CD4-positive, CD25-positive, alpha-beta regulatory T cell (primary cell): ENCODE data around the gene ESR1. TPM values are rescaled to one million over a fixed set of nuclear protein-coding genes. Genes with fewer than 3 reads are reported as not detected.

Experiments used
- ATAC-seq, 2 donors: fragments of 150-1000 bp; cut with Tn5 transposase; one replicate each; pipeline ENCODE4 v1.10.0; 2021; ENCODE audit warnings: low read depth in 2 of 2, moderate number of reproducible peaks in 2 of 2, moderate library complexity in 1 of 2
- DNase-seq, 3 donors: peaks; one replicate each; pipeline versions ENCODE4 v3.0.0 to v3.0.0-alpha.2; 2012 to 2022; ENCODE audit warnings: mixed read lengths in 1 of 3
- H3K27ac ChIP-seq: one replicate; pipeline ENCODE4 v1.7.0; 2013; ENCODE audit warnings: mild to moderate bottlenecking, low read length; ENCODE audit not compliant: insufficient read depth, poor library complexity, severe bottlenecking
- H3K27me3 ChIP-seq: one replicate; pipeline ENCODE4 v1.7.0; 2013; ENCODE audit warnings: low read length; ENCODE audit not compliant: control insufficient read depth, insufficient read depth
- H3K36me3 ChIP-seq: one replicate; pipeline ENCODE4 v1.7.0; 2013; ENCODE audit warnings: mild to moderate bottlenecking, low read length, moderate library complexity; ENCODE audit not compliant: control insufficient read depth, insufficient read depth
- H3K4me1 ChIP-seq: 2 replicates; pipeline ENCODE4 v1.7.0; 2013; ENCODE audit warnings: mild to moderate bottlenecking, low read length; ENCODE audit not compliant: insufficient read depth, control insufficient read depth, poor library complexity, severe bottlenecking
- H3K4me3 ChIP-seq: one replicate; pipeline ENCODE4 v1.7.0; 2013; ENCODE audit warnings: low read depth, mild to moderate bottlenecking, low read length, moderate library complexity
- H3K9me3 ChIP-seq, 2 experiments: 1 replicate in 1 of 2; 2 replicates in 1 of 2; pipeline ENCODE4 v1.7.0; 2013; ENCODE audit warnings: low read length in 2 of 2, mild to moderate bottlenecking in 1 of 2, moderate library complexity in 1 of 2; ENCODE audit not compliant: control insufficient read depth in 2 of 2
- H3K27ac Mint-ChIP-seq, 3 donors: one replicate each; pipeline ENCODE4 v1.8.0; 2020 to 2022; ENCODE audit warnings: mild to moderate bottlenecking in 3 of 3, mixed read lengths in 3 of 3, moderate library complexity in 2 of 3
- H3K27me3 Mint-ChIP-seq: one replicate; pipeline ENCODE4 v1.8.0; 2022; ENCODE audit warnings: mild to moderate bottlenecking, mixed read lengths
- H3K36me3 Mint-ChIP-seq: one replicate; pipeline ENCODE4 v1.8.0; 2020; ENCODE audit warnings: mixed read lengths
- H3K4me1 Mint-ChIP-seq, 4 donors: one replicate each; pipeline ENCODE4 v1.8.0; 2020 to 2022; ENCODE audit warnings: mixed read lengths in 4 of 4, mild to moderate bottlenecking in 1 of 4
- H3K4me3 Mint-ChIP-seq, 4 donors: one replicate each; pipeline ENCODE4 v1.8.0; 2020 to 2022; ENCODE audit warnings: mild to moderate bottlenecking in 4 of 4, mixed read lengths in 4 of 4, moderate library complexity in 3 of 4
- H3K9me3 Mint-ChIP-seq, 7 donors: one replicate each; pipeline ENCODE4 v1.8.0; 2020 to 2022; ENCODE audit warnings: mixed read lengths in 7 of 7, mild to moderate bottlenecking in 3 of 7, moderate library complexity in 2 of 7
- polyA plus RNA-seq, 4 donors: library from polyadenylated mRNA; unstranded; fragments of 300-500 nt; fragmentation: Illumina TruSeq; gene quantifications; one replicate each; pipeline ENCODE4 v1.2.3, GENCODE V29; 2021
- total RNA-seq: library from RNA; stranded (reverse); gene quantifications from one replicate; pipeline ENCODE4 v1.2.3, GENCODE V29; 2022

The ESR1 gene
- total and polyA plus RNA-seq, 5 donors from 2014 or later: 0.18 to 4.7 (median 0.68) TPM

DNA sequence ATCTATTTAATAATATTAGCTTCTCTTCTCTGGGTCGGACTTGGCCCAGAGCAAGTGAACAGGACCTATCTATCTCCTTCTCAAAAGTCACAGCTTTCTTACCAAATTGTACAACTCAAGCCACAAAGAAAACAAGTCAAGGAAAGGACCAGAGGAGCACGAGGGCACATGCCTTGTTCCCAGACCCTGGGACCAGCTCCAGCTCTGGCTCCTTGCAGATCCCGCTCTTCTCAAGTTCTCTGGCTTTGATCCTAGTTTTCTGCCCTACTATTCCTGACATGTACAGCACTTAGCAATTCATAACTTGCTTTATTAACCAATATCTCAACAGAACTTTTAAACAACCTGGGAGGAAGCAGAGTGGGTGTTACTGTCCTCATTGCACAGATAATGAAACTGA is 185.9 kb downstream of the ESR1 start:
- no peaks in the 10 kb centered on the region for H3K4me1 Mint-ChIP-seq
- no peaks in the 10 kb centered on the region for H3K27me3 Mint-ChIP-seq
- H3K4me3 Mint-ChIP-seq: no peak overlapping the region
- H3K27ac ChIP-seq: no peak overlapping the region
- H3K27ac Mint-ChIP-seq: no peak overlapping the region
- H3K27me3 ChIP-seq: no peaks in the 10 kb centered on the region
- no peak for ATAC-seq
- no peak for DNase-seq
- H3K36me3 ChIP-seq: no peaks in the 10 kb centered on the region
- peaks cover 0 to 6% (median 0%) of the 10 kb centered on the region in 7 donors for H3K9me3 Mint-ChIP-seq
- no peak overlapping the region for H3K4me3 ChIP-seq
- no peaks in the 10 kb centered on the region for H3K4me1 ChIP-seq
- no peaks in the 10 kb centered on the region for H3K9me3 ChIP-seq
- H3K36me3 Mint-ChIP-seq: peaks cover 3% of the 10 kb centered on the region

DNA sequence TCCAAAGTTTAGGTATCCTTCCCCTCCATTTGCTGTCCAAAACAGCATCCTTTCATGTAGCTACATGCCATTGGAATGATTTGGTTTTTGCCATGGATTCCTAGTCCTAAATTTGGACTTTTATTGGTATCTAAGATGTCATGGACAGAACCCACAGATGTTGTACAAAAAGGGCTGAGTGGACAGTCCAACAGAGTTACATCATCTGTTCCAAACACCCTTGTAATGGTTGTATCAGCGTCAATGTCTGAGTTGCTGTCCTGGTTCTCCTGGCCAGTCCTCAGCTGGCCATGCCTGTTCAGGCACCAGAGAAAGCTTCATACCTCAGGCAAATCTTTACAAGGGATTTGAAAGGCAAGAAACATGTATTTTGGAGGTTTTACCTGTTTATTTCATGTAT is 191.3 kb downstream of the ESR1 start:
- Mint-ChIP-seq H3K9me3 (peaks cover 0 to 1% (median 0%) of the 10 kb centered on the region in 7 donors), H3K4me1 (no peaks in the 10 kb centered on the region), H3K27ac (no peak overlapping the region), H3K4me3 (no peak overlapping the region), H3K27me3 (no peaks in the 10 kb centered on the region), H3K36me3 (no peaks in the 10 kb centered on the region)
- Histone ChIP-seq H3K9me3 (no peaks in the 10 kb centered on the region), H3K4me3 (no peak overlapping the region), H3K27me3 (no peaks in the 10 kb centered on the region), H3K4me1 (no peaks in the 10 kb centered on the region), H3K27ac (no peak overlapping the region), H3K36me3 (no peaks in the 10 kb centered on the region)
- no peak for DNase-seq
- ATAC-seq: no peak

DNA sequence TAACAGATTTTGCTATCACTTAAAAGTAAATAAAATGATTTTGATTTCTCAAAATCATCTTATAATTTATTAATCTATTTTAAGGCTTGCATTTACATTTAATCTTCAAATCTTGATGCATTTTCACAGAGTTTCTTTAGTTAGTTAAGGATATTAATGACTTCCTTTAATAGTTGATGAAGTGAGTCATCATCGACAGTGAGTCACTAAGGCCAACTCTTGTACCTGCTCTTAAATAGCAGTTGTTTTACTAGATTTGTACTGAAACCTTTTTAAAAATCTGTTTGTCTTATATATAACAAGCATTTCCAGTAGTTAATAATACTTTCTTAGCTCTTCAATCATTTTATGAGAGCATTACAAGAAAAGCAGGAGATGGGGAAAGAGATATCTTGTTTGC is 191.7 kb downstream of the ESR1 start:
- Histone ChIP-seq H3K27me3 (no peaks in the 10 kb centered on the region), H3K36me3 (no peaks in the 10 kb centered on the region), H3K4me3 (no peak overlapping the region), H3K27ac (no peak overlapping the region), H3K9me3 (no peaks in the 10 kb centered on the region), H3K4me1 (no peaks in the 10 kb centered on the region)
- peaks cover 0 to 2% (median 0%) of the 10 kb centered on the region in 7 donors for H3K9me3 Mint-ChIP-seq
- DNase-seq (no peak), ATAC-seq (no peak)
- no peaks in the 10 kb centered on the region for H3K36me3 Mint-ChIP-seq
- H3K27ac Mint-ChIP-seq: no peak overlapping the region
- H3K4me1 Mint-ChIP-seq: no peaks in the 10 kb centered on the region
- no peaks in the 10 kb centered on the region for H3K27me3 Mint-ChIP-seq
- H3K4me3 Mint-ChIP-seq: no peak overlapping the region

DNA sequence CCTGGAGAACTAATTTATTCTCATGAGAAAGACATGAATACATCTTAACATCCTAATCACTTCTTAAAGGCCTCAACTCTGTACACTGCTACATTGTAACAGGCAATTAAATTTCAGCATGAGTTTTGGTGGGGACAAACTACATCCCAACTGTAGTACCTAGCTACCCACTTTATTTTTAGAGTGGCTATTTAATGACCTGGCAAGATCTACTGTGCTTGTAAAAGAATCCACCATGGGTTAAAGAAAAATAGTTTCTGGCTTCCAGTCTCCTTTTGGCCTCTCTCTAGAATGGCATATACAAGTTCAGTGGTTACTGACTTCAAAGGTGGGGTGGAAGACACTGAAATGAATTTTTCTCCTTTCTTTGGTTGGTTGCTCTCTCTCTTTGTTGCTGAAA is 193.9 kb downstream of the ESR1 start:
- Histone ChIP-seq H3K27ac (no peak overlapping the region), H3K27me3 (no peaks in the 10 kb centered on the region), H3K36me3 (no peaks in the 10 kb centered on the region), H3K4me3 (no peak overlapping the region), H3K9me3 (no peaks in the 10 kb centered on the region), H3K4me1 (no peaks in the 10 kb centered on the region)
- Mint-ChIP-seq H3K27me3 (no peaks in the 10 kb centered on the region), H3K27ac (no peak overlapping the region), H3K4me1 (no peaks in the 10 kb centered on the region), H3K4me3 (no peak overlapping the region), H3K36me3 (no peaks in the 10 kb centered on the region), H3K9me3 (peaks cover 0 to 2% (median 0%) of the 10 kb centered on the region in 7 donors)
- no peak for ATAC-seq
- no peak for DNase-seq

DNA sequence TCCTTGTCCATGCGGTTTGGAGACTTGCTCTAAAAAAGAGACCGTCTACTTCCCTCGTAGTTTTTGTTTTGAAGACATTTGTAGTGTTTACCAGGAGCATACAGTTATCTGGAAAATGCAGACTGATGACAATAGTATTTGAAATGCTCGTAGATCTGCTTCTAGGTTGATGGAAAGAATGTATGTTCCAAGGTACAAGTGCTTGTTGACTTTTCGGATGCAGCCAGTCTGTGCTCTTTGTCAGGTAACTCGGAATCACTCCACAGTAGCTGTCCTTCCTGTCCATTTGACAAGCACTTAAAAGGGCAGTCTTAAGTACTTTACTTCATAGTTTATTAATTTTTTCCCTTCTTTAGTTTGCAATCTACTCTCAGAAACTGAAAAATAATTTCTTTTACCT is 194.8 kb downstream of the ESR1 start:
- no peak overlapping the region for H3K27ac ChIP-seq
- ATAC-seq (no peak), DNase-seq (no peak)
- no peaks in the 10 kb centered on the region for H3K4me1 ChIP-seq
- no peaks in the 10 kb centered on the region for H3K27me3 ChIP-seq
- Mint-ChIP-seq H3K27me3 (no peaks in the 10 kb centered on the region), H3K4me3 (no peak overlapping the region), H3K27ac (no peak overlapping the region), H3K36me3 (no peaks in the 10 kb centered on the region), H3K4me1 (no peaks in the 10 kb centered on the region), H3K9me3 (peaks cover 0 to 2% (median 0%) of the 10 kb centered on the region in 7 donors)
- no peaks in the 10 kb centered on the region for H3K36me3 ChIP-seq
- H3K4me3 ChIP-seq: no peak overlapping the region
- H3K9me3 ChIP-seq: no peaks in the 10 kb centered on the region

DNA sequence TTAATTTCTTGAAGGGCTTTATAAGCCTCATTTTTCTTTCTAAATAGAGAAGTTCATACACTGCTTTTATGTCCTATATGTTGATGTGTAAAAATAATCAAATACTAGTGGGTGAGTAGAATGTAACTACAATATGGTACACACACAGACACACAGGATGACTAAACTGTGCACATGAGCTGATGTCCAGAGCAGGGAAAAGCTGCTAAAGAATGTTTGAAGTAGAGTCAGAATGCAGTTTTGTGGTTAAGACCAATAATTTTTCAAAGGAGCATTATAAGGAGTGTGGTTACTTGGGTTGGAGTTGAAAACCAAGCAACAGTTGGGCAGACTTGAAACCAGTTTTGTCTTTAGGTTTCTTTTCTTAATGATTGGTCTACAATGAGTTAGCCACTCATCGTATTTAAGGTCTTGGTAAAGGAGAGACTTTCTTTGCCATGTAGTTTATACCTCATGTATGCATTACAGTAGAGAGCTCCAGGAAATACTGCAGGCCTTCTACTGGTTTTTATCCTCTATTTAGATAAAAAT is 196.6 kb downstream of the ESR1 start:
- H3K27me3 ChIP-seq: no peaks in the 10 kb centered on the region
- Mint-ChIP-seq H3K4me3 (no peak overlapping the region), H3K27me3 (no peaks in the 10 kb centered on the region), H3K9me3 (peaks cover 0 to 2% (median 0%) of the 10 kb centered on the region in 7 donors), H3K4me1 (no peaks in the 10 kb centered on the region), H3K36me3 (no peaks in the 10 kb centered on the region), H3K27ac (no peak overlapping the region)
- H3K4me3 ChIP-seq: no peak overlapping the region
- H3K27ac ChIP-seq: no peak overlapping the region
- no peak for DNase-seq
- no peak for ATAC-seq
- no peaks in the 10 kb centered on the region for H3K4me1 ChIP-seq
- no peaks in the 10 kb centered on the region for H3K9me3 ChIP-seq
- no peaks in the 10 kb centered on the region for H3K36me3 ChIP-seq

DNA sequence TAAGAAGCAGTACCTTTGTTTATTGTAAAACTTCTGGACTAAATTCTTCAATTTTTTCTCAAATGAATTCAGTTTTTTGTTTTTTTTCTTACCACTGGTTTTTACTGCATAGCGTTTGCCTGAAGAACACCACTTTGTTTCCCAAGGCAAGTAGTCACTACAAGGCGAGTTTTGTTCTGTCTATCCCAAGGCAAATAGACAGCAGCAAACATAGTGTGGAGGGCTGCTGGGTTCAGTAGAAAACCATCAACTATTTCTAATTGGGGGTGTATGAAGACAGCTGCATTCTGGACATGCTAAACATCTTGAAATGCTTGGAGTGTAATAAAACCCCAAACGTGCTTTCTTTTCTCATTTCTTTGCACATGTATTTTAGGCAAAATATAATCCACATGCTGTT is 197.4 kb downstream of the ESR1 start:
- no peaks in the 10 kb centered on the region for H3K9me3 ChIP-seq
- Mint-ChIP-seq H3K27ac (no peak overlapping the region), H3K36me3 (no peaks in the 10 kb centered on the region), H3K4me3 (no peak overlapping the region), H3K9me3 (peaks cover 0 to 2% (median 0%) of the 10 kb centered on the region in 7 donors), H3K27me3 (no peaks in the 10 kb centered on the region), H3K4me1 (no peaks in the 10 kb centered on the region)
- H3K27me3 ChIP-seq: no peaks in the 10 kb centered on the region
- no peak for ATAC-seq
- DNase-seq: no peak
- H3K36me3 ChIP-seq: no peaks in the 10 kb centered on the region
- no peak overlapping the region for H3K4me3 ChIP-seq
- H3K27ac ChIP-seq: no peak overlapping the region
- no peaks in the 10 kb centered on the region for H3K4me1 ChIP-seq

DNA sequence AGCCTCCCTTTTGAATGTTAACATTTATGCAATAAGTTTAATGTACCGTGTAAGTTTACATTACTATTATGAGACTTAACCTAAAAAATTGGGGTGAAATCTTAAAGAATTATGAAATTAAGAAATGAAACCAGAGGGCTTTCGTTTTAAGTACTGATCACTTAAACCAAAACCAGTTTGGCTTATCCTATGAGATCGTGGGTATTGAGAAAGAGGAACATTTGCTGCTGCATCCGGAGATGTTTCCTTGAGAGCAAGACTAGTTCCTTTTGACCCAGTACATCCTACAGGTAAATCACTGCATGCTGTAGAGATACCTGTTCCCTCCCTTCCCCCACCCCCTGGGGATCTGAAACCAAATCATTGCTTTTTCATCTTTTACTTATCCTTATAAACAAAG is 201.3 kb downstream of the ESR1 start:
- Mint-ChIP-seq H3K36me3 (no peaks in the 10 kb centered on the region), H3K9me3 (peaks cover 0 to 2% (median 0%) of the 10 kb centered on the region in 7 donors), H3K27me3 (no peaks in the 10 kb centered on the region), H3K4me1 (no peaks in the 10 kb centered on the region), H3K27ac (no peak overlapping the region), H3K4me3 (no peak overlapping the region)
- no peak for ATAC-seq
- Histone ChIP-seq H3K4me1 (no peaks in the 10 kb centered on the region), H3K36me3 (no peaks in the 10 kb centered on the region), H3K27me3 (no peaks in the 10 kb centered on the region), H3K9me3 (no peaks in the 10 kb centered on the region), H3K27ac (no peak overlapping the region), H3K4me3 (no peak overlapping the region)
- DNase-seq: no peak
